Trophoblast cell (in vitro differentiated cells and primary cell): Measurements from ENCODE around the gene MSANTD1.
"Not testable (repeated sequence)": the region's sequence is repeated elsewhere in the genome, so short reads cannot be mapped to it uniquely, and the experiment has no call there.

ENCODE experiments used
- DNase-seq, 2 donors: peaks; one replicate each; pipeline ENCODE4 v3.0.0-alpha.2; 2016
- H2AFZ ChIP-seq: 2 replicates; pipeline ENCODE4 v1.6.1; 2013; ENCODE audit warnings: low read length, moderate library complexity, mild to moderate bottlenecking; ENCODE audit not compliant: insufficient read depth, poor library complexity
- H2AK5ac ChIP-seq: 2 replicates; pipeline ENCODE4 v1.6.1; 2013; ENCODE audit warnings: mild to moderate bottlenecking, low read length
- H2BK120ac ChIP-seq: 2 replicates; pipeline ENCODE4 v1.6.1; 2013; ENCODE audit warnings: low read length, mild to moderate bottlenecking, moderate library complexity; ENCODE audit not compliant: insufficient read depth, poor library complexity
- H2BK12ac ChIP-seq: 2 replicates; pipeline ENCODE4 v1.6.1; 2013; ENCODE audit warnings: mild to moderate bottlenecking, low read length, moderate library complexity
- H2BK5ac ChIP-seq: 2 replicates; pipeline ENCODE4 v1.6.1; 2013; ENCODE audit warnings: low read length, low read depth, moderate library complexity, mild to moderate bottlenecking; ENCODE audit not compliant: poor library complexity
- H3K14ac ChIP-seq: 2 replicates; pipeline ENCODE4 v1.6.1; 2013; ENCODE audit warnings: mild to moderate bottlenecking, low read length
- H3K18ac ChIP-seq: 2 replicates; pipeline ENCODE4 v1.6.1; 2013; ENCODE audit warnings: mild to moderate bottlenecking, low read length
- H3K23ac ChIP-seq: 2 replicates; pipeline ENCODE4 v1.6.1; 2013; ENCODE audit warnings: low read length
- H3K27ac ChIP-seq: 2 replicates; pipeline ENCODE4 v1.5.1; 2013; ENCODE audit warnings: low read depth, mild to moderate bottlenecking, inconsistent platforms, low read length, moderate library complexity
- H3K27me3 ChIP-seq: 2 replicates; pipeline ENCODE4 v1.6.1; 2013; ENCODE audit warnings: inconsistent platforms, mild to moderate bottlenecking, low read length, moderate library complexity; ENCODE audit not compliant: insufficient read depth
- H3K36me3 ChIP-seq, 2 experiments: 1 replicate in 1 of 2; 2 replicates in 1 of 2; pipeline ENCODE4 v1.6.1; 2013; ENCODE audit warnings: low read length in 2 of 2, mild to moderate bottlenecking in 2 of 2, moderate library complexity in 1 of 2; ENCODE audit not compliant: insufficient read depth in 2 of 2, control insufficient read depth in 1 of 2
- H3K4ac ChIP-seq: 2 replicates; pipeline ENCODE4 v1.6.1; 2013; ENCODE audit warnings: low read depth, mild to moderate bottlenecking, low read length, moderate library complexity
- H3K4me1 ChIP-seq, 2 experiments: 1 replicate in 1 of 2; 2 replicates in 1 of 2; pipeline ENCODE4 v1.6.1; 2013; ENCODE audit warnings: low read length in 2 of 2, mild to moderate bottlenecking in 2 of 2, moderate library complexity in 1 of 2; ENCODE audit not compliant: insufficient read depth in 2 of 2, control insufficient read depth in 1 of 2
- H3K4me2 ChIP-seq: 2 replicates; pipeline ENCODE4 v1.6.1; 2013; ENCODE audit warnings: inconsistent platforms, mild to moderate bottlenecking, low read length, moderate library complexity
- H3K4me3 ChIP-seq: 2 replicates; pipeline ENCODE4 v1.5.1; 2013; ENCODE audit warnings: mild to moderate bottlenecking, low read depth, low read length, inconsistent platforms
- H3K79me1 ChIP-seq: one replicate; pipeline ENCODE4 v1.6.1; 2013; ENCODE audit warnings: low read length
- H3K79me2 ChIP-seq: 2 replicates; pipeline ENCODE4 v1.6.1; 2013; ENCODE audit warnings: low read length, mild to moderate bottlenecking; ENCODE audit not compliant: control insufficient read depth, insufficient read depth, poor library complexity
- H3K9ac ChIP-seq: 2 replicates; pipeline ENCODE4 v1.6.1; 2013; ENCODE audit warnings: mild to moderate bottlenecking, low read length
- H3K9me3 ChIP-seq: 2 replicates; pipeline ENCODE4 v1.6.1; 2013; ENCODE audit warnings: low read depth, mild to moderate bottlenecking, control low read depth, inconsistent platforms, low read length; ENCODE audit not compliant: insufficient read depth
- H4K12ac ChIP-seq: 2 replicates; pipeline ENCODE4 v1.6.1; 2013; ENCODE audit warnings: low read depth, mild to moderate bottlenecking, low read length, moderate library complexity
- H4K8ac ChIP-seq: 2 replicates; pipeline ENCODE4 v1.6.1; 2013; ENCODE audit warnings: low read depth, mild to moderate bottlenecking, low read length, moderate library complexity
- H4K91ac ChIP-seq: one replicate; pipeline ENCODE4 v1.6.1; 2013; ENCODE audit warnings: low read depth, mild to moderate bottlenecking, low read length, moderate library complexity
- WGBS: extraction: QIAGEN DNeasy Blood & Tissue Kit; methylation state at CpG from one replicate; pipeline ENCODE4 v1.1.7; 2013; ENCODE audit warnings: missing lambda C conversion rate; ENCODE audit not compliant: insufficient read length, insufficient coverage; ENCODE audit errors: extremely low coverage; 5-methylcytosine and 5-hydroxymethylcytosine counted together

MSANTD1 gene

GRCh38 chr4:3297066-3297859, 48.3 kb downstream of the MSANTD1 start:
- H3K23ac ChIP-seq, result no peak overlapping the region
- no peak overlapping the region for H4K91ac ChIP-seq
- H3K18ac ChIP-seq, result no peak overlapping the region
- peaks cover 2% of the 10 kb centered on the region for H3K9me3 ChIP-seq
- no peak overlapping the region for H2AFZ ChIP-seq
- H3K14ac ChIP-seq, result no peak overlapping the region
- H3K4ac ChIP-seq, result no peak overlapping the region
- no peak overlapping the region for H3K4me3 ChIP-seq
- no peak overlapping the region for H4K12ac ChIP-seq
- no peak overlapping the region for H2BK120ac ChIP-seq
- no peak overlapping the region for H2BK12ac ChIP-seq
- H3K4me2 ChIP-seq, result no peak overlapping the region
- H3K9ac ChIP-seq, result no peak overlapping the region
- H3K79me1 ChIP-seq, result peaks cover 7% of the 10 kb centered on the region
- no peaks in the 10 kb centered on the region for H3K36me3 ChIP-seq
- no peaks in the 10 kb centered on the region for H3K27me3 ChIP-seq
- H2AK5ac ChIP-seq, result no peak overlapping the region
- no CpG with 5 or more reads among the region's 13 CpGs for WGBS
- no peak overlapping the region for H2BK5ac ChIP-seq
- no peak overlapping the region for H4K8ac ChIP-seq
- H3K79me2 ChIP-seq, result peaks cover 6% of the 10 kb centered on the region
- DNase-seq, result no peak
- no peak overlapping the region for H3K27ac ChIP-seq
- peaks cover 7 to 16% of the 10 kb centered on the region in 2 experiments for H3K4me1 ChIP-seq

DNA sequence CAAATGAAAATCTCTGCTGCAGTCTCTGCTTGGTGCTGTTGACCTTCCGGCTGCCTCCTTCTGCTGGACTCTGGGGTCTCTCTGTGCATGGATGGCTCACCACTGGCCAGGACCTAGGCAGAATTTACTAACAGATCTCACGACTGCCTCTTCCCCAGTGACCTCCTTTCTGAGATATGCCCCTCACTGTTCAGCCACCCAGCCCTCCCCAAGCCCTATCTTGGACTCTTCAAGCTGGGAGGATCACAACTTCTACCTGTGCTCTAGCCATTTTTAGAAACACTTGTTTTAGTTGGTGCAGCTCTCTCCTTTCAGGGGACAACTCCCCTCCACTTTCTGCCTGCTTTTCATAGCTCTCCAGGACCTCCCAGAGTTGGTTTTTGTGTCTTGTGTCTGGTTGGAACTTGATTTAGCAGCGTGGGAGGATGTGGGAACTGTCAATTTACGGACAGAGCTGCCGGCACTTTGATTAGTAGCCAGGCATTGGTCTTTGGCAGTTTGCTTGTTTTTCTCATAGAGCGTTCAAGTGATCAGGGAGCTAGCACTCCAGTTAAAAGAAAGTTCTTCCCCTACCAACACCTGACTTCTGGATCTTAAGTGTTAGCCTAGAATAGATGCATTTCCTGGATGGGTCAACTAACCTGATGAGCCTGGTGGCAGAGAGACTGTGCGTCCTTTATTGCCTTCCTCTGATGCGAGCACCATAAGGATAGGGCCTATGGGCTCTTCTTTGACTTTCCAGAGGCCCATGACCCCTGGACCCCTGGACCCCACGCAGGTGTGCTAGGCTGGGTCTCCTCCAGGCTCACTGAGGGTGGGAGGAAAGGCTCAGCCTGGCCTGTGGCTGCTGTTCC, 50.4 kb downstream of the MSANTD1 start:
- Histone ChIP-seq H2BK5ac (no peak overlapping the region), H3K14ac (no peak overlapping the region), H3K23ac (no peak overlapping the region), H3K79me2 (no peaks in the 10 kb centered on the region), H3K18ac (no peak overlapping the region), H3K27ac (no peak overlapping the region), H2BK120ac (no peak overlapping the region), H4K91ac (no peak overlapping the region), H4K12ac (no peak overlapping the region), H2AK5ac (no peak overlapping the region), H3K9ac (no peak overlapping the region), H2BK12ac (no peak overlapping the region), H3K4ac (no peak overlapping the region), H3K4me3 (no peak overlapping the region), H3K36me3 (no peaks in the 10 kb centered on the region), H3K27me3 (no peaks in the 10 kb centered on the region), H3K79me1 (no peaks in the 10 kb centered on the region), H3K4me2 (no peak overlapping the region), H3K4me1 (peaks cover under 1 to 7% of the 10 kb centered on the region in 2 experiments), H2AFZ (no peak overlapping the region), H4K8ac (no peak overlapping the region), H3K9me3 (no peaks in the 10 kb centered on the region)
- DNase-seq, result no peak
- no CpG with 5 or more reads among the region's 9 CpGs for WGBS

DNA sequence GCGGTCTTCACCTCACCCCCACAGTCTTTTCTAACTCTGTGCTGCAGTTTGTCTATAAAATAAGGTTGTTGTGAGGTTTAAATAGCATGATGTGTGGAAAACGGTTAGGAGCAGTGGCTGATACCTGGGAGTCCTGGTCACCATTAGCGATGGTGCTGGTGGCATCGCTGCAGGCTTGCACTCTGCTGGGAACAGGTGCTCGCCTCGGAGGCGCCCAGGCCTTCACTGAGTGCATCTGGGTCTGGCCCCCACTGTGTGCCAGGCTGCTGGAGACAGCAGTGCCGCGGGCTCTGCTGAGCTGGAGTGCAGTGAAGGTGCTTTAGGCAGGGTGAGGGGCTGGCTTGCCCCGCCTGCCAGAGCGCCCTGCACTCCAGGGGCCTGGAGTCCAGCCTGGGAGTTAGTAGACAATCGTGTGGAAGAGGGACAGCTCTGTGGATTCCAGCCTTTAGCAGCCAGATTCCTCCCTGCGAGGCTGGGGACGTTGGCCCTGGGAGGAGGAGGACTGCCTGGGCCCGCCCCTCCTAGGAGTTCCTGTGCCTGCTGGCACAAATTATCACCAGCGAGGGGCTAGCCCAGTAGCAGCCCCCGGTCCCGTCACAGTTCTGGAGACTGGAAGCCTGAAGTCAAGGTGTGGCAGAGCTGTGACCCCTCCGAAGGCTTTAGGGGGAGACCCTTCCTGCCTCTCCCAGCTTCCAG, 51.2 kb downstream of the MSANTD1 start:
- Histone ChIP-seq H3K18ac (no peak overlapping the region), H3K79me2 (no peaks in the 10 kb centered on the region), H4K8ac (no peak overlapping the region), H3K27ac (no peak overlapping the region), H2BK120ac (no peak overlapping the region), H3K9ac (no peak overlapping the region), H3K79me1 (no peaks in the 10 kb centered on the region), H3K14ac (no peak overlapping the region), H2BK12ac (no peak overlapping the region), H4K91ac (no peak overlapping the region), H2AK5ac (no peak overlapping the region), H2AFZ (no peak overlapping the region), H2BK5ac (no peak overlapping the region), H3K9me3 (no peaks in the 10 kb centered on the region), H3K23ac (no peak overlapping the region), H3K4ac (no peak overlapping the region), H4K12ac (no peak overlapping the region), H3K4me2 (no peak overlapping the region), H3K36me3 (no peaks in the 10 kb centered on the region), H3K4me3 (no peak overlapping the region), H3K4me1 (peaks cover 0 to 3% of the 10 kb centered on the region in 2 experiments), H3K27me3 (no peaks in the 10 kb centered on the region)
- DNase-seq, result no peak
- no CpG with 5 or more reads among the region's 19 CpGs for WGBS

- not testable (repeated sequence) for H2BK120ac ChIP-seq, H3K23ac ChIP-seq, H3K18ac ChIP-seq, H2BK12ac ChIP-seq, H3K4me2 ChIP-seq, H3K9me3 ChIP-seq, H3K36me3 ChIP-seq, H3K79me1 ChIP-seq, H3K14ac ChIP-seq, H3K4me3 ChIP-seq, H3K9ac ChIP-seq, H2AK5ac ChIP-seq, H4K12ac ChIP-seq, H4K91ac ChIP-seq, H3K79me2 ChIP-seq, DNase-seq, H3K4me1 ChIP-seq, H3K27ac ChIP-seq, H3K27me3 ChIP-seq, H2AFZ ChIP-seq, H4K8ac ChIP-seq, H3K4ac ChIP-seq, H2BK5ac ChIP-seq
- WGBS, result no CpG with 5 or more reads among the region's 15 CpGs
Measured at GRCh38 chr4:3300882-3301281, 51.9 kb downstream of the MSANTD1 start.
